Right renal cortex interstitium (tissue), 3 donors: ENCODE measurements around the gene TCEA2. TPM values are rescaled to one million over a fixed set of nuclear protein-coding genes. Genes with fewer than 3 reads are reported as not detected.

Source experiments
- DNase-seq, 3 donors: peaks; one replicate each; pipeline ENCODE4 v3.0.0-alpha.2; 2013; ENCODE audit warnings: low read depth in 3 of 3, low spot score in 2 of 3
- polyA plus RNA-seq, 3 donors: library from polyadenylated mRNA; unstranded; fragments of 120-200 nt; gene quantifications; one replicate each; pipeline ENCODE4 v1.2.1, GENCODE V29; 2013; ENCODE audit not compliant: insufficient read length in 3 of 3

Gene TCEA2
- polyA plus RNA-seq, 3 donors, result 71.0 to 72.0 (median 71.0) TPM

DNA sequence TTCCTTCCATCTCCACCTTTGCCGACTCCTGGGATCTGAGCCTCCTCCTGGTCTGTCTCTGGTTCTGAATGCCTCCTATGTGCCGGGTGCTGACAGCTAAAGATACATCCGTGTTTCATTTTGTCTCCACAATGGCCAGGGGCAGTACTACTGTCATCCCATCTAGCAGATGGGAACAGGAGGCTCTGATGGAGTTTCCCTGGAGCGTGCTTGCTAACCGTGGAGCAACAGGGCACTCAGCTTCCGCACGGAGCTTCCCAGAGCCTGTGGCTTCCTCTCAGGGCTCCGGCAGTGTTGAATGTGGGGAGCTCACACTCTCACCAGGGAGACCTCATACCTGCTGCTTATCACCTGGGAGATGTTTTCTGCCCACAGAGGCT lies 56.3 kb downstream of the TCEA2 start:
- no peak for DNase-seq

DNA sequence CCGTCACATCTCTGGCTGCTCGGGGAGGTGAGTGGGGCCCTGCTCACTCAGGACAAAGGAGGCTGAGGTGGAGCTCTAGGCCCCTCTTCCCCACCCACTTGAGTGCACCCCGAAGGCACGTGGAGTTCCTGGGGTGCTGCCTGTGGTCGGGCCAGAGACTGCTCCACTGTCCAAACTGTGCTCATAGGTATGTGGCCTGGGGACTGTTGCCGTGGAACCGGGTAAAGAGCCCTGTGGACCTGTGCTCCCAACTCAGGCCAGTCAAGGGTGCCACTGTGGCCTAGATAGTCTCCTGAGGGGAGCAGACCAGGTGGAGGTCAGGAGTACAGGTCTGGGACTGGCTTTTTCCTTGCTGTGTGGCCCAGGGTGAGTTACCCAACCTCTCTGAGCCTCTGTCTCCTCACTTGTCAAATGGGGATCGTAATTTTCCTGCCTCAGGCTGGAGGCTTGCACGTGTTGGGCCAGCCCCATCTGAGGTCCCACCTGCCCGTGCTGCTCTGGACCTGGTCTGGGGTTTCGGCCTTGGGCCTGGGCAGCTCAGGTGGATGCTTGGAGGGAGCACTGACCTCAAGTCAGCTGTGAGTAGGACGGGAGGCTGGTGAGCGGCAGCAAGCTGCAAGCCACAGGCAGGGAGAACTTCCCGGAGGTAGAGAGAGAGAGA lies 56.8 kb downstream of the TCEA2 start:
- no peak for DNase-seq

DNA sequence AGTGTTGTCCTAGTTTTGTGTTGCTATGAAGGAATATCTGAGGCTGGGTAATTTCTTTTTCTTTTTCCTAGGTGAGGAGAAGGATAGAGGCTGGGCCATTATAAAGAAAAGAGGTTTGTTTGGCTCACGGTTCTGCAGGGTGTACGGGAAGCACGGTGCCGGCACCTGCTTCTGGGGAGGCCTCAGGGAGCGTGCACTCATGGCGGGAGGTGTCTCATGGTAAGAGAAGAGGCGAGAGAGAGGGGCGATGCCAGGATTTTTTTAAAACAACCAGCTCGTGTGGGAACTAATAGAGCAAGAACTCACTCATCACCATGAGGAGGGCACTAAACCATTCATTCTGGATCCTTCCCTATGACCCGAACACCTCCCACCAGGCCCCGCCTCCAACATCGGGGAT lies 58.6 kb downstream of the TCEA2 start:
- no peak for DNase-seq

Other genes starting within 250 kb of the TCEA2 start
- gene ZBTB46, start 231.9 kb upstream of the TCEA2 start, polyA plus RNA-seq, result 10 to 100 TPM; 13.6 to 16.0 (median 14.5) TPM
- gene ABHD16B, start 201.7 kb upstream of the TCEA2 start, polyA plus RNA-seq, result not detected
- gene TPD52L2, start 197.9 kb upstream of the TCEA2 start, polyA plus RNA-seq, result 10 to 100 TPM; 80.6 to 82.1 (median 81.3) TPM
- gene DNAJC5, start 168.1 kb upstream of the TCEA2 start, polyA plus RNA-seq, result 10 to 100 TPM; 25.7 to 29.0 (median 28.7) TPM
- 10 to 100 TPM; 33.5 to 35.5 (median 33.6) TPM for gene UCKL1, start 106.8 kb upstream of the TCEA2 start, polyA plus RNA-seq
- 10 to 100 TPM; 20.9 to 23.3 (median 21.8) TPM for gene ZNF512B, start 93.3 kb upstream of the TCEA2 start, polyA plus RNA-seq
- gene SAMD10, start 83.6 kb upstream of the TCEA2 start, polyA plus RNA-seq, result 1 to 10 TPM; 6.5 to 6.7 (median 6.6) TPM
- gene PRPF6, start 82.1 kb upstream of the TCEA2 start, polyA plus RNA-seq, result 10 to 100 TPM; 89.5 to 94.8 (median 89.9) TPM
- gene C20orf204, start 27.0 kb upstream of the TCEA2 start, polyA plus RNA-seq, result under 1 TPM; 0.40 to 0.51 (median 0.43) TPM
- gene SOX18, start 13.6 kb upstream of the TCEA2 start, polyA plus RNA-seq, result 1 to 10 TPM; 5.6 to 9.0 (median 6.5) TPM
- 1 to 10 TPM; 3.8 to 5.4 (median 4.8) TPM for gene RGS19, start 16.3 kb downstream of the TCEA2 start, polyA plus RNA-seq
- gene OPRL1, start 16.9 kb downstream of the TCEA2 start, polyA plus RNA-seq, result 1 to 10 TPM in 1 of 3 donors, under 1 TPM in 2; 0.67 to 1.1 (median 0.69) TPM
- under 1 TPM in 1 of 3 donors, not detected in 2; 0.34 TPM for gene LKAAEAR1, start 21.2 kb downstream of the TCEA2 start, polyA plus RNA-seq
- not detected for gene NPBWR2, start 44.4 kb downstream of the TCEA2 start, polyA plus RNA-seq
- gene MYT1, start 101.3 kb downstream of the TCEA2 start, polyA plus RNA-seq, result under 1 TPM; 0.35 to 0.50 (median 0.46) TPM
- 100 to 1,000 TPM; 128 to 143 (median 139) TPM for gene PCMTD2, start 192.6 kb downstream of the TCEA2 start, polyA plus RNA-seq